GM19238 (cell line): ENCODE data around the gene GPR15LG.

Experiments
- DNase-seq: peaks from one replicate; pipeline ENCODE4 v3.0.0; 2011; ENCODE audit warnings: low spot score; ENCODE audit not compliant: insufficient read length

Gene GPR15LG

DNA sequence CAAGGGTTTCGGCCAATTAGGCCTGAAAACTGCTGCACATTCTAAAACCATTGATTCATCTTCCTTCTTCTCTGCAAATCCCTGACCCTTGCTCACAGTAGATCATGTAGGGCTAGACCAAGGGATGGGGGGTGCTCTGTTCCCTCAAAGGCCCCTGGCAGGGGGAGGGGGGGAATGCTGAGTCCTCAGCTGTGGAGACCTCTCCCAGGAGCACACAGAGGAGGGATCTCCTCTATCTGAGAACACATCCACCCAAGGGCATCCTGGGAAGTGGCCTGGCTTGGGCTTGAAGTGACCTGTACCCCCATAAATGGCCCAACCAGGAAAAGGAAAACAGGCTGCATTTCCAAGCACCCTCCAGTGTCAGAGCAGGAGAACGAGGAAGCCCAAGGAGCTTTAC lies 19.7 kb downstream of the GPR15LG start:
- DNase-seq: no peak

- DNase-seq: no peak
Observed at GRCh38 chr10:84193846-84194423, 20.3 kb downstream of the GPR15LG start.

- no peak for DNase-seq
Observed at GRCh38 chr10:84194424-84195043, 20.9 kb downstream of the GPR15LG start, which contains the start of gene CDHR1. CDHR1 (plus strand) TSS chr10:84194537; CDS start chr10:84194761, 224 bp downstream.

DNA sequence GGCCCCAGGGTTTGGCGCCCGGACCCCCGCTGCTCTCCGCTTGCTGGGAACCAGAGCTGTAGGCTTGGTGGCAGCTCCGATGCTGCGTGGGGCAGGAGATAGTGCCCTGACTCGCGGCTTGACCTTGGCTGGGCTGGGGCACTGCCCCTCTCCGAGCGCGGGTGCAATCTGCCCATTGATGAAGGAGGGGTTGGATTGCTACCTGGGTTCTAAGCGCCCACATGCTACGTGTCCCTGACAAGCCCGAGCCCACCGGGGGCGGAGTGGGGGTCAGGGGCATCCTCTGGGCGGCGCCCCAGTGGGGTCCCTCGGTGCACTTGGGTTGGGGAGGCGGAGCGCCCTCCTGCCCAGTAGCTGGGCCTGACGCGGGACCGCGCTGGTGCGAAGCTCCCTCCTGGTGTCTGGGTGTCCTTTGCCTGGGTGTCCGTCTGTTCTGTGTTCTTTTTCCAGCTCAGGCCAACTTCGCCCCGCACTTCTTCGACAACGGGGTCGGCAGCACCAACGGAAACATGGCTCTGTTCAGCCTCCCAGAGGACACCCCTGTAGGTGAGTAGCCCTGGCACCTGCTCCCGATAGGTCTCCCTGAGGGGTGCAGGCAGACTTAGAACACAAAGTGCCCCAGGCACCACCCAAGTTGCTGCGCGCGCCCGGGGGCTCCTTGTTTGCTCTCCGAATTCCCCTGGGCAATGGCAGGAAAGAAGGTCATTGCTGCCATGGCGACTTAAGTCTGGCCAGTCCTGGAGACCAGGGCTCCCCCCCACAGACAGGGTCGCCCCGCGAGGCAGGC lies 21.6 kb downstream of the GPR15LG start:
- no peak for DNase-seq

DNA sequence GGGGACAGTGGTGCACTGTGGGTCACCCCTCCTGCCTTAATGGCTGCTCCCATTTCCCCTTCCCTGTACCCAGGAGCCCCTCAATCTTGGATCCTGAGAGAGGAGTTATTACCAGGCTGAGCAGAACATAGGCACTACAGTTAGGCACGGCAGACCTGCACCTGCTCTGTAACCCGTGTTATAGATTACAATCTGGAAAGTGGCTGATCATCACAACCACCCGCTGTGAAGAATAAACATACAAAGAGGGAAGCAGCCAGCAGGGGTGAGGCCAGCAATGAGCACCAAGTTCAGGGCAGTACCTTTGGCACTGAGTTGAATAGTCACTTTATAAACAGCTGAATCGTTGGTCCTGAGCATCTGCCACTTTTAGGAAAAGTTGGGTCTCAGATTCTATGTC lies 22.5 kb downstream of the GPR15LG start:
- DNase-seq: no peak

DNA sequence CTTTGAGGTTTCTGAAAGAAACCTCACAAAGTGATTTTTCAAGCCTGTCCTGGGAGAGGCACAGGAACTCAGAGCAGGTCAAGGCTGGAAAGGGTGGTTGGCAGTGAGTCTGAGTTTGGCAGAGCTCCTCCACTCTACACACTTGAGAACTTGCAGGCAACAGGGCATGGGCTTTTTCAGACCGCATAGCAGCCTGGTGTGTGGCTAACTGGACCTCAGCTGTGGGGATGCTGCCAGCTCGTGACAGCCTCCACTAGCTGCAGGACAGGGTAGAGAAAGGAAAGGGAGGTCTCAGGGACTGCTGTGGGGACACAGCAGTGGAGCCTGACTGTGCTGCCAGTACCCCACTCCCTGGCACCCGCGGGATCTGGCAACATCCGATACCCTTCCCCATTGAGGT lies 23.3 kb downstream of the GPR15LG start:
- DNase-seq: no peak

GRCh38 chr10:84197643-84198042 lies 24.0 kb downstream of the GPR15LG start:
- DNase-seq: no peak

- DNase-seq: no peak
Observed at GRCh38 chr10:84198206-84198915, 24.8 kb downstream of the GPR15LG start.

DNA sequence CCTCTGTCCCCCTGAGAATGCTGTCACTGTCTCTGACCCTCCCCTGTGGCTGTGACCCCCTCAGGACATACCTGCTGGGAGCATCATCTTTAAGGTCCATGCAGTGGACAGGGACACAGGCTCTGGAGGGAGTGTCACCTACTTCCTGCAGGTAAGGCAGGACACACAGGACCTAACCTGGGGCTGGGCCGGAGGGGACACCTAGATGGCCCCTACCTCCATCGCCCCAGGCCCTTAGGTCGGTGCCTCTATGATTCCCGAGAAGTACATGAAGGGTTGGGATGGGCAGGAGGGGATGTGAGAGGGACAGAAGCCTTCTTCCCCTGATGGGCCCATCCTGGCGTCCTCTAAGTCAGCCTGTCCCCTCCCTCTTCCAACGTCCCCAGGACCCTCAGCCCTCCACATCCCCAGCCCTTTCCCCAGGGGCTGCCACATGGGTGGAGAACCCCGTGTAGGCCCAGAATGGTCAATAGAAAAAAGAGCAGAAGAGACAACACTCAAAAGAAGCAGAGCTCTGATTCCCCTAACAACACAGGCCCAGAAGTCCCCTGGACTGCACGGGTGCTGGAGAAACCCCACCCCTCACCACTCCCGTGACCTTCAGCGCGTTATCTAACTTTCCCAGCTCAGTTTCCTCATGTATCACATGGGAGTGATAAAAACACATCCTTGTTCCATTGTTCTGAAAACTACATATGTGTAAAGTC lies 27.1 kb downstream of the GPR15LG start:
- no peak for DNase-seq

GRCh38 chr10:84201244-84201606 lies 27.6 kb downstream of the GPR15LG start:
- no peak for DNase-seq

GRCh38 chr10:84201682-84202081 lies 28.1 kb downstream of the GPR15LG start:
- DNase-seq: no peak

GRCh38 chr10:84202349-84202748 lies 28.7 kb downstream of the GPR15LG start:
- DNase-seq: no peak

DNA sequence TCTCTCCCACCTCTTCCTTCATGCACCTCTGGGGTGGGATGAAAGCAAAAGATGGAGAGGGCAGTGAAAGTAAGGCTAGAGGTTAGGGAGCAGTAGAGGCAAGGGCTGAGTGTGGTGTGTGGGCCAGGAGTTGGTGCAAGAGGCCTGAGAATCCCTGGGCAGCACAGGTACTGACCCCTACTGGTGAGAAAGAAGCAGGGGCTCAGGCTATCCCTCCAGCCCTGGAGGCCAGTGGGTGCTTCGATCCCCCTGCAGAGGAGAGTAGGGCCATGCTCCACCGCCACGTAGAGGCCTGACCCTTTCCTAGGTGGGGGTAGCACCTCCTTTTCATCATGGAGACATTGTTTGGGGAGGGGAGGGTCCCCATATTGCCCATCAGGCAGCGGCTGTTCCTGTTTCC lies 30.5 kb downstream of the GPR15LG start:
- peak; percentile 60 for DNase-seq

DNA sequence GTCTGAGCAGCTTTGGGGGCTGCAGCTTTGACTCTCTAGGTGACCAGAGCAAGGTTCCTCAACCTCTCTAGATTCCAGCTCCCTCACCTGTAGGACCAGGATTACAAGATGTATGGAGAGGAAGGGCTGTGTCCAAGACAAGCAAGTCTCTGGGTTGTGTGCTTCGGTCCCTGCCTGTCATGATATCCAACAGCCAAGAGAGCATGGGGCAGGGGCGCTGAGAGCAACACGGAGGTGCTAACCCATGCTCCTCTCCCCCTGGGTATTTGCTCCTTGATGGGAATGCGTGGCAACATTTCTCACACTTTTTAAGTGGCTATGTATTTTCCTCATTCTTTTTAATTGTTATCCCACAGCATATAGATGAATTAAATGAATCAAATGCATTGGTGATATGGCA lies 31.0 kb downstream of the GPR15LG start:
- no peak for DNase-seq

DNA sequence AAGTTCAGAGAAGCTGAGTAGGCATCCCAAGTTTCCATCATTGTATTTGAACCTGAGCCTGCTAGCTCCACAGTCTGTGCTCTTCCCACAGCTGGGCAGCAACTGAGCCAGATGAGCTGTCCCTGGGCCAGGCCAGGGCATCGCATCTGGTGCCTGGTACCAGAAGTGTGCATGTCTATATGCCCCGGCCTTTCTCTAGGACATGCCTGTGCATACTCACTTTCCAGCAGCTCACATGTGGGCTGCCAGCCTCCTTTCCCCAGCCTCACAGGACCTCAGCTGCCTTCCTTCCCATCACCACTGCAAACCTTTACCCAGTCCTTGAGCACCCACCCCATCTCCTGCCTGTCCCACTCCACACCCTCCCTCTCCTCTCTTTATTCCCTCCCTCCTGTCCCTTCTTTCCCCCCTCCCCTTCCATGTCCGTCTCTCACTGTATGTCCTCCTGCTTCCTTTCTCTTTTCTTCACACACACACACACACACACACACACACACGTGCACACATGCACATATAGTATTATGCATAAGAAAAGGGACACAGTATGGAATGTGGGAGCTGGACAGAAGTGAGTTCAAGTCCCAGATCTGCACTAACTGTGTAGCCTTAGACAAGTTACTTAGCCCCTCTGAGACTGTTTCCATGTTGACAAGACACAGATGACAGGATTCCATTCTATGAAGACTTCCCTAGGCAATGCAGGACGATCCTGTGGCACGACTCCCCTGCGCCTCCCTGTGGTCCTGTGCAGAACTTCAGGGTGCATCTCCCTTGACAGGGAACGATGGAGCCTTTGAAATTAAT lies 31.6 kb downstream of the GPR15LG start:
- peak; percentile 61 for DNase-seq

DNA sequence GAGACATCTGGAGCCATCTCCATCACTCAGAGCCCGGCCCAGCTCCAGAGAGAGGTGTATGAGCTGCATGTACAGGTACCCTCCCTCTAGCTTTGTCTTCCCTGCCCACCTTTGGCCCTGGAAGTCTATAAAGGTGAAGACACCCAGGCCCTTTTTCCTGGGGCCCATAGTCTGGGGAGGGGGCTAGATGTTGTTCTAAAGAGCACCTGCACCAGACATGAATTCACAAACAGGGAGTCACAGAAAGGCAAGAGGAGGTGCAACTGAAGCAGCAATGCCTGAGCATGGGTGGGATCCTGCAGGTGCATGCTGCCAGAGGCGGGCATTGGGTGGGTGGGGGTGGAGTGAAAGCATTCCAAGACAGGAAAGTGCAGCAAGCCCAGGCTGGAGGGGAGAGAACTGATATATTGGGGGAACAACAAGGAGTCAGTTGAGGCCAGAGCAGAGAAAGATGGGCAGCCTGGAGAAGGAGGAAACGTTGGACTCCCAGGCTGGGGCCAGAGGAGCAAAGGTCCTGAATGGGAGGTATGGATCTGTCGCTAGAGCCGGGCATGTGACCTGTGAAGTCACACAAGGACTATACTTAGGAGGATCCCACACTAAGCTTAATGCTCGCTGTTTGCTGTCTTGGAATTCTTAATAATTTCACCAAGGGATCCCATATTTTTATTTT lies 32.4 kb downstream of the GPR15LG start:
- DNase-seq: no peak

DNA sequence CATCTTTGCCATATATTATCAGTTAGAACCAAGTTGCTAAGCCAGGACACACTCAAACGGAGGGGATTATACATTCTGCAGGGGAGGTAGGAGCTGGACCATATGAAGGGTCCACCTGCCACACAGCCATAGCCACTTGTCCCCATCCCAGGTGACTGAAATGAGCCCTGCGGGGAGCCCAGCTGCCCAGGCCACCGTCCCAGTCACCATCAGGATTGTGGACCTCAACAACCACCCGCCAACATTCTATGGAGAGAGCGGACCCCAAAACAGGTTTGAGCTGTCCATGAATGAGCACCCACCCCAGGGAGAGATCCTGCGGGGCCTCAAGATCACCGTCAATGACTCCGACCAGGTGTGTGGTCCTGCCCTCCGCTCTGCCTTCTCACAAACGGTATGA lies 34.4 kb downstream of the GPR15LG start:
- DNase-seq: no peak

- DNase-seq: no peak
Observed at GRCh38 chr10:84211566-84211965, 38.0 kb downstream of the GPR15LG start.

- DNase-seq: no peak
Observed at GRCh38 chr10:84212014-84212413, 38.4 kb downstream of the GPR15LG start.

DNA sequence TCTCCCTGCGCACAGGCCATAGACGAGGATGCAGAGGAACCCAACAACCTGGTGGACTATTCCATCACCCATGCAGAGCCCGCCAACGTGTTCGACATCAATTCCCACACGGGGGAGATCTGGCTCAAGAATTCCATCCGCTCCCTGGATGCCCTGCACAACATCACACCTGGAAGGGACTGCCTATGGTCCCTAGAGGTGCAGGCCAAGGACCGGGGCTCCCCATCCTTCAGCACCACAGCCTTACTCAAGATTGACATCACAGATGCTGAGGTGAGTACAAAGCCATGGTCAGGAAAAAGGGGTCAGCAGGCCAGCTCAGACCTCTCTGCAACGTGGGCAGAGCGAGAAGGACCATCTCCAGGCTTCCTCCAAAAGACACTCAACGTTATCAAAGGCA lies 39.5 kb downstream of the GPR15LG start:
- DNase-seq: no peak
